ENCODE measurements around the gene B4GALNT4.

- no peak for TF ChIP-seq GATA3 (IDR thresholded peaks at IDR 0.05; ENCODE audit: low read depth, low read length)
- TF ChIP-seq GATA2 (IDR thresholded peaks at IDR 0.05; ENCODE audit: low read depth, low read length), result no peak
Measured at GRCh38 chr11:351411-351810, 17.9 kb upstream of the B4GALNT4 start.

All from SH-SY5Y (cell line).